Midbrain (tissue), 1 donor: ENCODE measurements around the gene CLSTN2.

Source experiments
- DNase-seq: peaks from one replicate; lab custom pipeline; 2025; lab: John Stamatoyannopoulos, UW

Gene CLSTN2

DNA sequence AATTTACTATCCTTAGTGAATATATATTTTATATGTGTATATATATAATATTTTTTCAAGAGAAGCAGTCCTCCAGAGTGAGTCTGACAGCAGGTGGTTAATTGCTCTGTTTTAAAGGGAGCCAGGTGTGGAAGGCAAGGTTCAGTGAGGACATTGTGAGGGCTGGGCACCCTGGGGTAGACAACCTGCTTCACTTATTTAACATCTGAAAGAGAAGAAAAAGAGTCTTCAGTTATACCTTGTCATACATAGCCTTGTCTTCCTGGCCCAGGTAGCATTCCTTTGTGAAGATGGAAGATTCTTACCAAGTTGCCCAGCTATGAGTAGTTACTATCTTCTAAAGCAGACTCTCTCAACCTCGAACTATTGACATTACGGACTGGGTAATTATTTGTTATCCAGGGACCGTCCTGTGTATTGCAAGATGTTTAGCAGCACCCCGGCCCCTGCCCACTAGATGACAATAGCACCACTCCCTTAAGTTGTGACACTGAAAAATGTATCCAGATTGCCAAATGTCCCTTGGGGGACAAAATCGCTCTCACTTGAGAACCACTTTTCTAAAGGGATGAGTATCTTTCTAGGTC, 406.9 kb downstream of the CLSTN2 start:
- no peak for DNase-seq

DNA sequence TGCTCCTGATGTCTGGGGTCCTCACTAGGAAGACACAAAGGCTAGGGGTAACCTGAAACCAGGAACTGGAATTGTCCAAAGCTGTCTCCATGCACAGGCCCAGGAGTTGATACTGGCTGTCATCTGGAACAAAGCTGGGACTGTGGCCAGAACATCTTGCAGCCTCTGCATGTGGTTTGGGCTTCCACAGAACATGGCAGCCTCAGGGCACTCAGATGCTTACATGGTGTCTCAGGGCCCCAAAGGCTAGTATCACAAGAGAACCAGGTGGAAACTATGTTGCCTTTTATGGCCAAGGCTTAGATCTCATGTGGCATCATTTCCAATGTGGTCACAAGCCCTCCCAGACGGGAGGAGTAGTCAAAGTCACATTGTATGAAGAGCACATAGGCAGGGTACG, 407.7 kb downstream of the CLSTN2 start:
- DNase-seq: no peak

DNA sequence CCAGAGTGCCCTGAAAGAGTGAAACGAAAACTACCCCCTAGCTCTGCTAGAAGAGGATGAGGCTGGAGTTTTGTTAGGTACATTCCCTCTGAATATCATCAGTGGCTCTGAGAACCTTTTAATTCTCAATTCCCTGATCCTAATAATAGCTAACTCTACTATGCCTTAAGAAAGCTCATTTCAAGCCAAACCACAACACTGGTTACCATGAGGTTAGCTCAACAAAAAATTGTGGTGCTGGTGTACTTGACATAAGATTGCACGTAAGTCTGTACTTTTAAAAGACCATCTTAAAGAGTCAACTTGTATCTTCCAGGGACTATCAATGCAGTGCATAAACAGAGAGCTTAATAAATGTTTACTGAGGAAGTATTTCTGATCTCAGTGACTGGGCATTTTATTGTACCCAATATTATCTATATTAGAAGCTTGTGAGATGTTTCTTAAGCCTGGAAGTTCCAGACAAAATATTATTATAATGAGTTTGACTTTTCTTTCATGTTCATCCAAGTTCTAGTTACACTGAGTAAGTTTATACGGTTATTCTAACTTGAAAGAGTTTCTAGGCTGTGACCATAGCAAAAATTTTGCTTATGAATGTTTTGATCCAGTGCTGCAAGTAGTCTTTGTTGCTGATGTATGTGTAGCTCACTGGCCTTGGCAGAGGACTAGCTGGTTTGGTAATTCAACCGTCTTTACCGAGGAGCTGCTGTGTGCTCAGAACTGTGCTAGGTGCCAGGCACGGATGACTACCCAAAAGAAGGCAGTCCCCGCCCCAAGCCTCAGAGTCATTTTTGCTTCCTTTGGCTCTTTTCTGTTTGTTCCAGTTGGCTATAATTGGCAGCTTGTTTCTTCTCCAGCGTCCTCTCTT, 408.5 kb downstream of the CLSTN2 start:
- no peak for DNase-seq

DNA sequence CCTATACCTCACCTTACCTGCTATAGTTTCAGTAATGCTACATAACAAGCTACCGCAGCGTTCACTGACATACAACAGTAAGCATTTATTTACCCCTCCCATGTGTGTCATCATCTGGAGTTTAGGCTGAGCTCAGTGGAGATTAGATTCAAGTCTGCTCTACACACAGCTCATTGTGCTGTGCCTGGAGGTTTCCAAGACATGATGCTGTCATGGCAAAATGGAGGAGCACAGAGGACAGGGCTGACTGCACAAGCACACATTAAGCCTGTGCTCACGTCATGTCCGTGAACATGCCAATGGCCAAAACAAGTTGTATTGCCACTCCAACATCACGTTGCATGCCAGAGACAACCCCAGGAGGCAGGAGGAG, 409.1 kb downstream of the CLSTN2 start:
- DNase-seq: no peak

DNA sequence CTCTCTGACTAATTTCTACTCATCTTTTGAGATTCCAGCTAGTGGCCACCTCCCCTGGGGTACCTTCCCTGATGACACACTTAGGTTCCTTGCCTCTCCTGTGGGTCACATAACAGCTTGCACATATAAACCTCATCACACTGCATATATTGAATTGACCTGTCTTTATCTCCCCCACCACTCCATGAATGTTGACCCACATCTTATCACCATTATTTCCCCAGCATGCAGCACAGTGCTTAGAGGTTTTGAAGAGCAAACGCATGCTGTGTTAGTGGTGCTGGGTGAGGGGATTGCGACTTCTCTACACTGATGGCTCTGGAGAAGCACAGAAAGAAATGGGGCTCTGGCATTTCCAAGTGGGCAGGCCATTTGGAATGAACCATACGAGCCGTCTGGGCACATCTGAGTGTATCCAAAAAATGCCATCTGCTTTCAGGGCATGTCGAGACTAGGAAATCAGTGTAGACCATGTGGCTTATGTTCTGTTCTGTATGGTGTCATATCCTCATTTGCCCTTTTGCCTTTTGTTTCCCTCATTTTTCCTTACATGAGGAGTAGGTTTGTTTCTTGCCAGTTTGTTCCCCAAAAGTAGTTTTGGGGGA, 409.7 kb downstream of the CLSTN2 start:
- no peak for DNase-seq

DNA sequence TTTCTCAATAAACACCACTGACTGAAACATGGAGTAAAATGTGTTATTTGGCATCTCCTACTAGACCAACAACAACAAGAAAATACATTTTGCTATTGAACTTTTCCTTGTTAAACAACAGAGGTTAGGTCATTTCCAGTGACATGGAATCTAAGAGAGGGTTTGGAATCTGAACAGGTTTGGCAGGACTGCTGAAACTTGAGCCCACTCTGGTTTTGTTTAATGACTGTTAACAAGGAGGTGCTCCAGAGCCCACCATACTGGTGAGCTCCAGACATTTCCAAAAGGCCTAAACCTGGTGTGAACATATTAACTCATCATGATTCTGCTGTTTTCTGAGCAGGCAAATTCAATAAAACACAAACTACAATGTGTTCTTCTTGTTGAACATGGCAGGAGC, 412.2 kb downstream of the CLSTN2 start:
- DNase-seq: no peak

DNA sequence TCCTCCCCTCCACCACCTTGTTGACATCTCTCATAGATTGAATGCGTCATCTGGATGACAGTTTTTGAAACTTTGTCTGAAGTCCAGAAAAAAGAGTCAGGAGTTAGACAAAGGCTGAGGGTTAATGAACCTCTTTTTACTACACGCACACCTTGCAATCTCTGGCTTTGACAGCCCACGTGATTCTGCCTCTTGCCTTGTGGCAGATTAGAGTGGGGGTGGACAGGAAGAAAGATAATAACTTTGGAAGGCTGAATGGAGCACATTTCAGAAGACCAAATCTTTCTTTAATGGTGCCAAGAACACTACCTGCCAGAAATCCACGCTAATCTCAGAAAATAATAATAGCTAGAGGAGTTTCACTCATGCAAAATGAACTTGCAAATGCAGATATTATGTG, 415.0 kb downstream of the CLSTN2 start:
- DNase-seq: no peak

DNA sequence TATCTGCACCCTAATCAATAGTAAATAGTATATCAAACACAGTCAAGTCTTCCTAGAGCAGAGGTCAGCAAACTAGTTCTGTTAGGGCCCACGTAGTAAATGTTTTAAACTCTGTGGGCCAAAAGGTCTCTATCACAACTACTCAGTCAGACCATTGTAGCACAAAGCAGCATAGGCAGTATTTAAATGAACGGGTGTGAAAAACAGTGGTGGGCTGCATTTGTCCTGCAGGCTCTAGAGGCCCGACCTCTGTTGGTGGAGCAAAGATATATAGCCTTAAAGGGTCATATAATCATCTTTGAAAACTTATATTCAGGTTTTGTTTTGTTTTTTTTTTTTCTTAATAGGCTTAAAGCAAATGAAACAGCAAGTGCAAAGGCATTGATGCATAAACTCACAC, 416.5 kb downstream of the CLSTN2 start:
- no peak for DNase-seq

DNA sequence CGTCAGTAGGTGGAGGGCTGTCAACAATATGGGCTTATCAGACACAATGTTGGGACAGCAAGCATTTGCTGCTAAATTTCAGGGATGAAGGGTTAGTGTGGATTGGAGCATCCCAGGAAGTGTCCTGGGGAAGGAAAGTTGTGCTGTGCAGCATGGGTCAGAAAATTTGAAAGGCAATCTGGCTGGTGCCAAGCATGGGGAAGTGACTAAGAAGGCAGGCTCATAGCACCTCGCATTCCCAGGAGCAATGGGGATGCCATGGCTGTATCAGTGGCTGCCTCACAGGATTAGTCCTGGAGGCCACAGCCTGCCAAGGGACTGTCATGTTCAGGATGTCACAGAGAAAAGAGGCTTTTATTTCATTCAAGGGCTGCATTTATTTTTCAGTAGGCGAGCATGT, 420.5 kb downstream of the CLSTN2 start:
- DNase-seq: no peak

DNA sequence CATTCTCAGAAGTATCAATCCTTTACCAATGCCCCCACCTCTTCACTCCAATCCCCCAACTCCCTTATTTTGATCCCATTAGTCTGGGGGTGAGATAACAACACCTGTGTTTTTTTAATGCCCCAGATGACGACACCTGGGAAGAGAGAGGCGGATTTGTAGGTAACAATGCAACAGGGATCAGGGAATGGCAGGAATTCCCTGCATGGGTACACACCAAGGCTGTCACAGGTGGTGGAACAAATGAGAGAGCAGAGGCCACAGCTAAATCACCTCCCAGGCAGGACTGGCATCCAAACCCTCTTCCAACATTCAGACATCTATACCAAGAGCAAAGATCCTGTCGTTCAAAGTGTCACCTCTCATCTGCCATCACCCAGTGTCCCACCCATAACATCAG, 423.7 kb downstream of the CLSTN2 start:
- DNase-seq: no peak

DNA sequence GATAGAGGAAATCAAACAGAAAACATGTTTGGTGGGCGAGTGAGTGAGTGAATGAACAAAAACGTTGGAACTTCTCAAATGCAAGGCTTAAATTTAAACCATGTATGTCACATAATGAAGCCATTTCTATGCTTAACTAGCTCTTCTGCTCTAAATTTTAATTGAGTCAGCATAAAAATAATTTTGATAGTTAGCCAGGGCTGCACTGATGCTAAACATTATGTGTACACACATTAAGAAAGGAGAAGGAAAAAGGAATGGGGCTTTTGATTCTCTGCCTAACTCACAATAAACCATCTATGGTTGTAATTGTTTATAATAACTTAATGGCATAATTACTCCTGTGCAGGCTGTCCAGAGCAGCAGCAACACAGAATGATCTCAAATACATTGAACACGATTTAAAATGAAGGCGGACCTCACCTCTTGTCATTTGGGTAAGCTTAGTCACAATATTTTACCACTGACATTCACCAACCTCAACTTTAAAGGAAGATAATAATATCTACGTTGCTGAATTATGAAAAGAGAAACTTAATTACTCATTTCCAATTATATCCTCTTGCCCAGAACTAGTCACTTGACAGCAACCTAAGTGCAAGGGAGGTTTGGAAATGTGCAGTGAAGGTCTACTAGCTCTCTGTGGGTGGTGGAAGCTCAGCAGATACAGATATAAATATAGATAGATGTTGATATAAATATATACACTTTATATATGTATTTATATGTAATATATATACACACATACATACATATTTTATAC, 424.4 kb downstream of the CLSTN2 start:
- DNase-seq: no peak

DNA sequence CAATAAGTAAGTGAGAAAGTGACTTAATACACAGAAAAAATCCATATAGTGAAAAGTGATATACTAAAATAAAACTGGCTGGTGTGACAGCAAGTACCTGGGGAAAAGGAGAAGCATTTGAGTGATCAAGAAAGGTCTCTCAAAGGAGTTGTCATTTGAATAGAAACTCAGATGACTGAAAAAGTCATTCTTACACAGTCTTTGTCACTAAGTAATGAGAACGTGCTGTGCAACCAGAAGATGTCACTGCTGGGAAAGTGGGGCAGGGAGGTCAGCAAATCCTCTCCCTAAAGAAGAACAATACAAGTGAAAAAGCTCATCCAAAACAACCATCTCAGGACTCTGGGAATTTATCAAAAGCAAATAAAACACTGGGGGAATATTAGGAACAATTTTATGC, 425.3 kb downstream of the CLSTN2 start:
- no peak for DNase-seq

DNA sequence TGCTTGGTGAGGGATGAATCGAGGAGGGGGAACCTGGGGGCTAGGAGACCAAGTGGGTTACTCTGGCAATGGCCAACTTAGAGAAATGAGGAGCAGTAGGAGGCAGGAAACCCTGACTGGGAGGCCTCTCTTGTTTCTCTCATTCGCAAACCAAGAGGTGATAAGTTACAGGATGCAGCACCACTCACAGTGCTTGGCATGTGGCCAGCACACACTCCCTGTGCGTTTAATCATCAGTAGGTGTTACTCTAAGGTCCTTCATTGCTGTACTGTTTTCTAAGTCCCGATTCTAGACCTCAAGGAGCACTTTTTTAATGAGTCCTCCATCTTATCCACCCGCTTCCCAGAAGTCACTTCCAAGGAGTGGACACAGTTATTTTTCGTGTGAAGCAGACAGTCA, 428.8 kb downstream of the CLSTN2 start:
- no peak for DNase-seq

DNA sequence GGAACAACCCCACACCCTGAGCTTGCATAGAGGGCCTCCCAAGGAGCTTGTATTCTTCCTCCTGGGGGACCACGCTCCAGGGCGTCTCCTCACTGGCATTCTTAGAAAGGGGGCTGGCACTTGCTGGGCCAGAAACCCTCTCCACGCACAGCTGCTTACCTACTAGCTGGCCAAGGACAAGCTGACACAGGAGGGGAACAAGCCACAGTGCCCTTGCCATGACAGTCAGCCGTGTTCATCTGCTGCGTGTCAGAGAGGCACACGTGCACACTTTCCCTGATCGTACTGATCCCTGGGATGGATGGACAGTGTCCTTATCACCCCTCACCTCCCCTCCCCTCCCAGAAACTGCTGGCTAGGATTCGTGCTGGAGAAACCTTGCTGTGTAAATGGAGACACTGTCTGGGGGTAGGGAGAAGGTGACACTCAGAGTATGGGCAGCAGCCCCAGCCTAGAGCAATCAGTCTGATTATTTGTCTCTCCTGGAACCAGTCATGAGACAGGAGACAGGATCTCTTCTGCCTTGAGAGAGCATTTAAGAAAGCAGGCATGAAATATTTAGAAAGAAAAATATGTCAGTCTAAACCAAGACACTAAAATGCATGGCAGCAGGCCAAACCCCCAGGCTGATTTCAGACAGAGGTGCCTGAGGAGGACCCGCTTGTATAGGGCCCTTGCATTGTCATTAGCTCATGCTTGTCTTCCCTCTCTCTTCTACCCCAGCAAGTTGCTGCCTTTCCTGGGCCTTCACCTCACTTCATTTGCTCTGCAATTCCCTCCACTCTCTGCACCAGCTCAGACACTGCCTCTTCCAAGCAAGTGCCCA, 431.1 kb downstream of the CLSTN2 start:
- DNase-seq: peak; percentile 1

DNA sequence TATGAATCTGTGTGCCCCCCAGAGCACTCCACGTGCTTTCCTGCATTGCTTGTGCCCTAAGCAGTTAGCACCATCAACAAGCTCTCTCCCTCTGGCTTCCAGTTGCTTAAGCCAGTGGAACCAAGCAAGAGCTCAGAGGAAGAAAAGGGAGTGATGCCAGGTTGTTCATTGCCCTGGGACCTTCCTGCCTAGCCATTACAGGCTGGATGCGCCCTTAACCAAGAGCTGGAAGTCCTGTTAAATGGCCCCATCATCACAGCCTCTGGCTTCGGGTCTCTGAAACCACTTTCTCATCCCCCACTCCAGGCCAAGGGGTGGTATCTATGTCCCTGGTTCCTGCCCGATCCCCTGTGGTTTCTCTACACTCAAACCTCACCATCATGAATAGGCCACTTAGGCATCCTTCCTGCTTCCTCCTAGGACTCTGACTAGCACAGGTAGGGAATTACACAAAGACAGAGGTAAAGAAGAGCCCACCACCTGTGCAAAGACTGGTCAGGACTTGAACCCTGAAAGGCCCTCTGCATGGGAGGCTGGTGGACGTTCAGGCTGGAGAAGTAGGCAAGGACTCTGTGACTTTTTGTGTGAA, 433.3 kb downstream of the CLSTN2 start:
- DNase-seq: no peak

DNA sequence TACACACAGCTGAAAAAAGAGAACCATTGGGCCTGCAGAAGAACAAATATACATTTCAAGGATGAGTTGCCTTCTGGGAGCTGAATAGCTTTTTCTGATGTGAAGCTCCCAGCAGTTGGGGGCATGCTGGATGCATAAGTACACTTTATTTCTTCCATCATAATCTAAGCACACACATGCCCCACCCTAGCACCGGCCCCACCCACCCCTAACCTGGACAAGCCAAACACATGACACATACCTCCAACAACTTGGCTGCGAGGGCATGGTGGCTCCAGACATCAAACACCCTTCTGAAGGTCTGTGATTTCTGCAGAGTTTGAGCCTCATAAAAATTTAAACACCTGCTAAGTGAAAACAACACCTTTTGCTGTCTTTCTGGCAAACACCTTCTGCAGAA, 435.7 kb downstream of the CLSTN2 start:
- DNase-seq: no peak

DNA sequence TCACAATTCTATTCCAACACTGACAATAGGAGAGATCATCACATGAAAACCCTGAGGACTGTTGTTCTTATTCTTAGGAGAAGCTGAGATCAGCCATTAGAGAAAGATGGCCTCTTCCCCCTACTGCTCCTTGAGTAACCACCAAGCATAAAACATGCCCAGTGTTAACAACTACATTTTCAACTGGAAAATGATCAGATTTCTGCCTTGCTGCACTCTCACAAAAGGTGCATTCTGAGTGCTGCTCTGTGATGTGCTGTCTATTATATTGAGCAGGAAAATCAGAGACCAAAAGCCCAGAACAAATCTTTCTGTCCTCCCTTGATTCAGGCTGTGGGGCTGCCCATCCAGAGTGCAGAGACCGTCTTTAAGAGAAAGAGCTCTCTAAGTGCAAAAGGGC, 438.2 kb downstream of the CLSTN2 start:
- DNase-seq: no peak

DNA sequence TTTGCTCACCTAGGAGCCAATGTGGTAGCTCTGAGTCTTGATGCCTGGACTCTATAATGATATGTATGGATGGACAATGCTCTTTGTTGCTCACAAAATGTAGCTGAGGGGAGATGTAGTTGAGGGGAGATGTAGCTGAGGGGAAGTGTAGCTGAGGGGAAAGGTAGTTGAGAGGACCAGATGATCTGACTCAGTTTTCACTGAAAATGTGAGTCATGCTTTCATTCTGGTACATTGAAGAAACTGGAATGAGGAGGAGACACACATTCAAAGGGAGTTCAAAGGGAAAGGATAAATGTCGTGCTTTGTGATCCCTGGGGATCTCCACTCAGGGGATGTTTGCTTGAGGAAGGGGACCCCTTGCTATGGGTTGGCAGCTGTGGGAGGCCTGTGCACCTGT, 440.0 kb downstream of the CLSTN2 start:
- no peak for DNase-seq

DNA sequence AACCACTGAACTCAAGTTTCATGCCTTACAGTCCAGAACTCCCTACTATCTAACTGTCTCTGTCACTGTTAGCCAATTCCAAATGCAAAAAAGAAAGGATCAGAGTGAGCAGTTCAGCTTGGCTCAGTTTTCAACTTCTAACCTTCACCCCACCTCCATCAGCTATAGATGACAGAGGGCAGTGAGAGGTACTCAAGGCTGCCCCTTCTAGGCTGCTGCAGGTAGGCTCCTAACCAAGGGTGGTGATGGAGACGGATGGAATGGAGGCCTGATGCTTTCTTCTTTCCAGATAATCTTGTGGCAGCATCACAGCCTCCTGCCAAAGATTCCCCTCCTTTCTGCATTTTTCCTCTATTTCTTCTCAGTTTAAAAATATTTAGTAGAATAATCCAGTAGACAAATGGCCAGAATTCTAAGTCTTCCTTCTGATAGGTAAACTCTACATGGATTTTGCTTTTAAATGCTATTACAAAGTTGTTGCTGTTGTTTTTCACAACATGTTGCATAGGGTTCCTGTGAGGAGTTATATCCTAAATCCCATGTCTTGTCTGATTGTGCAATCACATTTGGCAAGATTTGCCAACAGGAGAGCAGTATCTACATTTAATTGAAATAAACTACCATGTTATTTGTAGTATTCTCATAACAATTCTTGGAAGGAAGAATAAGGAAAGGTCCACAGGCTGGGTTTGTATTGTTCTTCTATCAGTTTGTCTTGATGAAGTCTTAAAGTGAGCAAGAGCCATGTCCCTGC, 441.3 kb downstream of the CLSTN2 start:
- DNase-seq: no peak

DNA sequence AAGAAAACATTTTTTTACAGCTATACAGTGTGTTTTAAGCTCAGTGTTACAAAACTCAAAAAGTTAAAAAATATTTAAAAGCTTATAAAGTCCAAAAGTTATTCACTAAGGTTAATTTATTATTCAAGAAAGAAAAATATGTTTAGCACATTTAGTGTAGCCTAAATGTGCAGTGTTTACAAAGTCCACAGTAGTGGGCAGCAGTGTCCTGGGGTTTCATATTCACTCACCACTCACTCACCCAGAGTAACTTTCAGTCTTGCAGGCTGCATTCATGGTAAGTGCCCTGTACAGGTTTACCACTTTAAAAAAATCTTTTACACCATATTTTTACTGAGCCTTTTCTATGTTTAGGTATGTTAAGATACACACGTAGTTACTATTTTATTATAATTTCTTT, 442.7 kb downstream of the CLSTN2 start:
- DNase-seq: no peak
